Measurements from ENCODE around the gene POLR3C. TPM values are rescaled to one million over a fixed set of nuclear protein-coding genes. Genes with fewer than 3 reads are reported as not detected.

POLR3C gene, protein sequence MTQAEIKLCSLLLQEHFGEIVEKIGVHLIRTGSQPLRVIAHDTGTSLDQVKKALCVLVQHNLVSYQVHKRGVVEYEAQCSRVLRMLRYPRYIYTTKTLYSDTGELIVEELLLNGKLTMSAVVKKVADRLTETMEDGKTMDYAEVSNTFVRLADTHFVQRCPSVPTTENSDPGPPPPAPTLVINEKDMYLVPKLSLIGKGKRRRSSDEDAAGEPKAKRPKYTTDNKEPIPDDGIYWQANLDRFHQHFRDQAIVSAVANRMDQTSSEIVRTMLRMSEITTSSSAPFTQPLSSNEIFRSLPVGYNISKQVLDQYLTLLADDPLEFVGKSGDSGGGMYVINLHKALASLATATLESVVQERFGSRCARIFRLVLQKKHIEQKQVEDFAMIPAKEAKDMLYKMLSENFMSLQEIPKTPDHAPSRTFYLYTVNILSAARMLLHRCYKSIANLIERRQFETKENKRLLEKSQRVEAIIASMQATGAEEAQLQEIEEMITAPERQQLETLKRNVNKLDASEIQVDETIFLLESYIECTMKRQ
- total RNA-seq (2016; rRNA removed; fragmentation: Illumina TruSeq; extraction: Trizol) (24.3 TPM in 2 replicates), polyA plus RNA-seq (2011; rRNA removed) (15.0 and 15.5 TPM in 2 replicates), polyA minus RNA-seq (2011; rRNA and poly(A)+ RNA removed; ENCODE audit: low replicate concordance) (22.4 and 66.8 TPM in 2 replicates), Bru-seq, nascent RNA (percentile 84 among the genes with signal in this experiment), BruChase-seq, experiment 1, labeled RNA remaining after a 6-hour chase (percentile 84 among the genes with signal in this experiment), BruChase-seq, experiment 2, labeled RNA remaining after a 2-hour chase (percentile 84 among the genes with signal in this experiment)
- 11.5 and 13.9 TPM in 2 replicates for total RNA-seq (2016; cell fraction: cytosol; rRNA removed; fragmentation: Illumina TruSeq; extraction: Trizol; ENCODE audit: low read depth)
- total RNA-seq (2016; cell fraction: insoluble cytoplasmic fraction; rRNA removed; fragmentation: Illumina TruSeq; extraction: Trizol) = 22.9 and 26.4 TPM in 2 replicates
- 14.2 and 15.1 TPM in 2 replicates for total RNA-seq (2016; cell fraction: membrane; rRNA removed; fragmentation: Illumina TruSeq; extraction: Trizol)
- total RNA-seq (2016; cell fraction: nucleus; rRNA removed; fragmentation: Illumina TruSeq; extraction: Trizol) = 16.6 and 16.7 TPM in 2 replicates
- 13.3 and 17.9 TPM in 2 replicates for polyA plus RNA-seq (2011; cell fraction: cytosol; rRNA removed)
- 23.1 and 24.9 TPM in 2 replicates for polyA plus RNA-seq (2011; cell fraction: nucleus; rRNA removed)
- 14.2 and 14.7 TPM in 2 replicates for polyA plus RNA-seq (2012)
- 6.9 and 9.5 TPM in 2 replicates for polyA plus RNA-seq (2016; cell fraction: cytosol; fragmentation: Illumina TruSeq; extraction: Trizol; ENCODE audit: low read depth)
- 28.8 and 29.9 TPM in 2 replicates for polyA plus RNA-seq (2016; cell fraction: insoluble cytoplasmic fraction; fragmentation: Illumina TruSeq; extraction: Trizol; ENCODE audit: low read depth)
- polyA plus RNA-seq (2016; cell fraction: membrane; fragmentation: Illumina TruSeq; extraction: Trizol; ENCODE audit: low read depth) = 9.7 and 12.5 TPM in 2 replicates
- polyA plus RNA-seq (2016; cell fraction: nucleus; fragmentation: Illumina TruSeq; extraction: Trizol; ENCODE audit: insufficient read depth, low read depth) = 24.4 and 27.3 TPM in 2 replicates
- polyA minus RNA-seq (2011; cell fraction: cytosol; rRNA and poly(A)+ RNA removed) = 8.3 and 13.6 TPM in 2 replicates
- polyA minus RNA-seq (2011; cell fraction: nucleus; rRNA and poly(A)+ RNA removed) = 24.7 and 35.2 TPM in 2 replicates
- long read RNA-seq, experiment 1, transcript POLR3C-201 (15 exons, 1,851 nt) = major isoform, 17 of 31 reads
- long read RNA-seq, experiment 1, partial matches to known transcripts = 5 of 31 reads
- long read RNA-seq, experiment 1, other reads (novel, unspliced or antisense) = 8 of 31 reads
- long read RNA-seq, experiment 2, transcript POLR3C-201 (15 exons, 1,851 nt) = major isoform, 16 of 40 reads
- long read RNA-seq, experiment 2, partial matches to known transcripts = 10 of 40 reads
- long read RNA-seq, experiment 2, other reads (novel, unspliced or antisense) = 14 of 40 reads

GRCh38 chr1:145823565-145824498, at the start of gene POLR3C, which contains the start of gene RNF115:
POLR3C (plus strand) TSS chr1:145824200; CDS start chr1:145825777, 1,577 bp downstream.
RNF115 (minus strand) TSS chr1:145824095; CDS start chr1:145823873, 222 bp downstream.
- H3K4me1 ChIP-seq (ENCODE audit: insufficient read depth, low read length) = peaks cover 14% of the 10 kb centered on the region
- ChIA-PET POLR2A (interaction anchor here (0.6 to 2.1 kb wide), 17 partner anchors 11 to 117 kb away, joined by 3 to 30 read pairs (median 4); partner anchors contain the start of genes NUDT17, PDZK1, PEX11B and PIAS3), CTCF (ENCODE audit: low intra/inter-chr PET ratio, low total read pairs) (no interaction called here)
- H3K79me2 ChIP-seq (ENCODE audit: insufficient read depth, low read length) = peaks cover 19% of the 10 kb centered on the region
- no peaks in the 10 kb centered on the region for H3K9me3 ChIP-seq (ENCODE audit: low read length)
- TSS peak; percentile 68 for BruUV-seq (replicated peaks)
- H3K27ac ChIP-seq (ENCODE audit: extremely low read length, insufficient read depth, low read length) = peak within 1 kb of the TSS; percentile 93
- no peaks in the 10 kb centered on the region for H4K20me1 ChIP-seq (ENCODE audit: insufficient read depth, low read length)
- no peak for FAIRE-seq
- no peaks in the 10 kb centered on the region; a peak in 1 of 5 replicates for H3K27me3 ChIP-seq (ENCODE audit: control insufficient read depth in 1 of 2, insufficient read depth in 2 of 2, low read length in 2 of 2)
- peak within 1 kb of the TSS; percentile 58 for H3K4me2 ChIP-seq (ENCODE audit: low read depth, low read length)
- peak within 1 kb of the TSS; percentile 58 to 88 (median 73) for H3K4me3 ChIP-seq (replicated peaks in 1 of 3; ENCODE audit: insufficient read depth in 1 of 3, low read depth in 2 of 3, low read length in 3 of 3)
- H3K9ac ChIP-seq (ENCODE audit: insufficient read depth, low read depth, low read length) = peak within 1 kb of the TSS; percentile 93
- ATAC-seq = peak; percentile 96
- 10% methylated on average over 15 of the region's 89 CpGs for WGBS (ENCODE audit: low lambda C conversion rate)
- intact Hi-C loops (cut with micrococcal nuclease; ENCODE audit: unreplicated experiment) = loop anchor here (10.0 kb wide), 1 partner anchor 89 kb away; no protein-coding TSS in a partner anchor
- in situ Hi-C loops (cut with HindIII; ENCODE audit: extremely low pct_ligation_motif_present, low pct_unique_long_range_greater_than_20kb) = loop anchor here (10.0 kb wide), 1 partner anchor 59 kb away; no protein-coding TSS in a partner anchor
- peak within 1 kb of the TSS; percentile 12 for H2AFZ ChIP-seq (ENCODE audit: low read length)
- DNase-seq (ENCODE audit: low spot score) = peak; percentile 84
- peaks cover 8 to 24% of the 10 kb centered on the region in 2 experiments for H3K36me3 ChIP-seq (replicated peaks in 1 of 2; ENCODE audit: control insufficient read depth in 1 of 2, insufficient read depth in 2 of 2, low read length in 2 of 2)
- TF ChIP-seq ZNF724P (CRISPR knock-in tag; IDR thresholded peaks at IDR 0.05; ENCODE audit: borderline replicate concordance) (peak; percentile 52; the same call in 1 of the 2 replicates), FOSL2 (CRISPR knock-in tag; IDR thresholded peaks at IDR 0.05) (peak; percentile 28; the same call in 1 of the 2 replicates), RBM39 (IDR thresholded peaks at IDR 0.05; ENCODE audit: low read depth, low read length, poor library complexity, severe bottlenecking) (peak; percentile 82), HNF4A (CRISPR knock-in tag; IDR thresholded peaks at IDR 0.05) (0 out of 2 replicates have a peak, but pooled peaks have one; percentile 11), ZNF232 (CRISPR knock-in tag; IDR thresholded peaks at IDR 0.05; ENCODE audit: borderline replicate concordance) (0 out of 2 replicates have a peak, but pooled peaks have one; percentile 59), ZZZ3 (CRISPR knock-in tag; IDR thresholded peaks at IDR 0.05; ENCODE audit: borderline replicate concordance) (no peak), HBP1 (CRISPR knock-in tag; IDR thresholded peaks at IDR 0.05; ENCODE audit: low read depth) (0 out of 2 replicates have a peak, but pooled peaks have one; percentile 76), SP2 (CRISPR knock-in tag; IDR thresholded peaks at IDR 0.05) (peak; percentile 57; the same call in 1 of the 2 replicates), ELF3 (CRISPR knock-in tag; IDR thresholded peaks at IDR 0.05) (peak; percentile 72; the same call in 1 of the 2 replicates), ZNF317 (CRISPR knock-in tag; IDR thresholded peaks at IDR 0.05) (no peak)
